MCF 10A (cell line): ENCODE data around the gene FMNL2. TPM values are rescaled to one million over a fixed set of nuclear protein-coding genes. Genes with fewer than 3 reads are reported as not detected.

Source experiments
- BruUV-seq: library from RNA; stranded (reverse); fragments of 400-500 nt; replicated peaks from 2 replicates; lab custom pipeline; 2021; lab: Mats Ljungman, UMichigan
- CTCF ChIA-PET: fragments of 300-600 bp; sonication (Branson Sonifier 250); formaldehyde crosslinking; extraction: SDS; loops from one replicate; lab custom pipeline; 2021; ENCODE audit warnings: antibody characterized with exemption, inconsistent platforms; lab: Yijun Ruan, JAX
- POLR2A ChIA-PET: fragments of 300-600, 350-650 bp; sonication (Branson Sonifier 250); formaldehyde crosslinking; extraction: SDS; loops from one replicate; lab custom pipeline; 2020; ENCODE audit warnings: antibody characterized with exemption, inconsistent platforms; lab: Yijun Ruan, JAX
- DNase-seq: peaks from one replicate; pipeline ENCODE4 v3.0.0-alpha.2; 2018; ENCODE audit not compliant: unreplicated experiment
- H3K27ac Mint-ChIP-seq: one replicate; pipeline ENCODE4 v1.8.0; 2022; ENCODE audit warnings: mild to moderate bottlenecking, low read depth, mixed read lengths; ENCODE audit not compliant: unreplicated experiment
- H3K27me3 Mint-ChIP-seq: one replicate; pipeline ENCODE4 v1.8.0; 2022; ENCODE audit warnings: mixed read lengths; ENCODE audit not compliant: insufficient read depth, unreplicated experiment
- H3K36me3 Mint-ChIP-seq: one replicate; pipeline ENCODE4 v1.8.0; 2022; ENCODE audit warnings: mild to moderate bottlenecking, moderate library complexity, mixed read lengths; ENCODE audit not compliant: insufficient read depth, unreplicated experiment
- H3K4me1 Mint-ChIP-seq: one replicate; pipeline ENCODE4 v1.8.0; 2022; ENCODE audit warnings: mixed read lengths; ENCODE audit not compliant: insufficient read depth, unreplicated experiment
- H3K4me3 Mint-ChIP-seq: one replicate; pipeline ENCODE4 v1.8.0; 2022; ENCODE audit warnings: mild to moderate bottlenecking, moderate library complexity, mixed read lengths; ENCODE audit not compliant: unreplicated experiment
- H3K9me3 Mint-ChIP-seq: one replicate; pipeline ENCODE4 v1.8.0; 2022; ENCODE audit warnings: mixed read lengths; ENCODE audit not compliant: unreplicated experiment
- intact Hi-C: fragments of 100-400 bp; cut with micrococcal nuclease; formaldehyde crosslinking; loops from 2 replicates; pipeline ENCODE4 v1.14.1; 2022
- total RNA-seq: library from RNA; stranded (reverse); gene quantifications from 2 replicates; pipeline ENCODE4 v1.2.3, GENCODE V29; 2022
- TF ChIP-seq, protein P1 (sequence below): fragments of 200-600 bp; IDR thresholded peaks from one replicate; pipeline ENCODE4 v1.8.0; 2022; ENCODE audit warnings: antibody characterized with exemption, mild to moderate bottlenecking; ENCODE audit not compliant: unreplicated experiment

FMNL2 gene
- total RNA-seq, 1 experiment from 2014 or later, result 76.5 TPM

DNA sequence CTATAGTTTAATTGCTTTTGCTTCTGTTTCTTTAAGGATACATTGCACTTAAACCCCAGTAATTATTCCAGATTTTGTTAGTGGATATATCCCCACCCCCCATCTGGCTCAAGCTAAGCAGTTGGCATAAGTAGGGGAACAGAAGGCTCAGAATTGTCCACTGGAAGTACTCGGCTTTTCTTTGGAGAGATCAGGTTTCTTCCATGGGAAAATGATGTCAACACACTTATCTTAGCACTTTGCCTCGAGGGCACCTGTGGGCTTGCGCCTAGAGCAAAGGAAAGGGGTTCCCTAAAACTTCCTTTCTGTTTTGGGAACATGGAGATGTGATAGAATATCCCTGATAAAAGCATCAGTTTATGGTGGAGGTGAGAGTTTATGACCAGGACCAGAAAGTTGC lies 130.6 kb downstream of the FMNL2 start:
- CTCF ChIA-PET, result interaction anchor here (0.6 to 2.8 kb wide), 3 partner anchors 11 to 281 kb away, joined by 3 to 12 read pairs (median 11); no protein-coding TSS in a partner anchor

DNA sequence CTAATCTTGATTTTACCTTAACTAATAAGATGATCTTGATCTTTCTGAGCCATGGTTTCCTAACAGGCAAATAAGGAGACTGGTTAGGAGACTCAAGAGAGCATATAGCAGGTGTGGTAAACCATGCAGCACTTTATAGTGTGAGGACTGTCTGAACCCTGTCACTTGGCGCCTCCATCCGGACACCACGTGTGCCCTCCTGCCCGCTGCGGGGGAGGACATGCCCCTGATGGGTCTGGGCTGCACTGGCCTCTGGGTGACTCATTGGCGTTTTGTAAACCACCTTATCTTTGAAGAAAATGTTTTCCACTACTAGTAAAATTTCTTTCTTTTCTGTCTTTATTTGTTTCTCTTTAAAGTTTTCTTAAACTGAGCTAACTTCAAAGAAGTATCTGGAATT lies 131.1 kb downstream of the FMNL2 start:
- CTCF ChIA-PET, result interaction anchor here (0.6 to 2.8 kb wide), 33 partner anchors 9 to 286 kb away, joined by 3 to 21 read pairs (median 4); partner anchors contain the start of gene FMNL2
- intact Hi-C loops, result loop anchor here (1.0 to 5.0 kb wide), 4 partner anchors 41 to 289 kb away; partner anchors contain the start of gene STAM2
- no peaks in the 10 kb centered on the region for H3K9me3 Mint-ChIP-seq
- peak overlapping the region; percentile 95 for H3K27ac Mint-ChIP-seq
- peaks cover 55% of the 10 kb centered on the region for H3K4me1 Mint-ChIP-seq
- H3K27me3 Mint-ChIP-seq, result no peaks in the 10 kb centered on the region
- peak; percentile 93 for DNase-seq
- peak overlapping the region; percentile 66 for H3K4me3 Mint-ChIP-seq
- TF ChIP-seq, protein P1, sequence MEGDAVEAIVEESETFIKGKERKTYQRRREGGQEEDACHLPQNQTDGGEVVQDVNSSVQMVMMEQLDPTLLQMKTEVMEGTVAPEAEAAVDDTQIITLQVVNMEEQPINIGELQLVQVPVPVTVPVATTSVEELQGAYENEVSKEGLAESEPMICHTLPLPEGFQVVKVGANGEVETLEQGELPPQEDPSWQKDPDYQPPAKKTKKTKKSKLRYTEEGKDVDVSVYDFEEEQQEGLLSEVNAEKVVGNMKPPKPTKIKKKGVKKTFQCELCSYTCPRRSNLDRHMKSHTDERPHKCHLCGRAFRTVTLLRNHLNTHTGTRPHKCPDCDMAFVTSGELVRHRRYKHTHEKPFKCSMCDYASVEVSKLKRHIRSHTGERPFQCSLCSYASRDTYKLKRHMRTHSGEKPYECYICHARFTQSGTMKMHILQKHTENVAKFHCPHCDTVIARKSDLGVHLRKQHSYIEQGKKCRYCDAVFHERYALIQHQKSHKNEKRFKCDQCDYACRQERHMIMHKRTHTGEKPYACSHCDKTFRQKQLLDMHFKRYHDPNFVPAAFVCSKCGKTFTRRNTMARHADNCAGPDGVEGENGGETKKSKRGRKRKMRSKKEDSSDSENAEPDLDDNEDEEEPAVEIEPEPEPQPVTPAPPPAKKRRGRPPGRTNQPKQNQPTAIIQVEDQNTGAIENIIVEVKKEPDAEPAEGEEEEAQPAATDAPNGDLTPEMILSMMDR, result no peak
- no TSS peak for BruUV-seq
- POLR2A ChIA-PET, result interaction anchor here (0.6 to 6.0 kb wide), 28 partner anchors 9 to 290 kb away, joined by 3 to 76 read pairs (median 5); partner anchors contain the start of genes FMNL2, PRPF40A and STAM2
- peaks cover 12% of the 10 kb centered on the region for H3K36me3 Mint-ChIP-seq

More for the DNA sequence above, 130.6 kb downstream of the FMNL2 start:
- H3K4me3 Mint-ChIP-seq, result peak overlapping the region; percentile 66
- H3K27ac Mint-ChIP-seq, result peak overlapping the region; percentile 95
- POLR2A ChIA-PET, result interaction anchor here (1.0 to 6.0 kb wide), 11 partner anchors 10 to 290 kb away, joined by 3 to 76 read pairs (median 23); partner anchors contain the start of genes FMNL2 and STAM2
- intact Hi-C loops, result loop anchor here (5.0 kb wide), 3 partner anchors 42 to 288 kb away; partner anchors contain the start of gene STAM2
- H3K36me3 Mint-ChIP-seq, result peaks cover 12% of the 10 kb centered on the region
- H3K27me3 Mint-ChIP-seq, result no peaks in the 10 kb centered on the region
- peaks cover 55% of the 10 kb centered on the region for H3K4me1 Mint-ChIP-seq
- BruUV-seq, result no TSS peak
- TF ChIP-seq, protein P1, result no peak
- H3K9me3 Mint-ChIP-seq, result no peaks in the 10 kb centered on the region
- DNase-seq, result peak; percentile 79

DNA sequence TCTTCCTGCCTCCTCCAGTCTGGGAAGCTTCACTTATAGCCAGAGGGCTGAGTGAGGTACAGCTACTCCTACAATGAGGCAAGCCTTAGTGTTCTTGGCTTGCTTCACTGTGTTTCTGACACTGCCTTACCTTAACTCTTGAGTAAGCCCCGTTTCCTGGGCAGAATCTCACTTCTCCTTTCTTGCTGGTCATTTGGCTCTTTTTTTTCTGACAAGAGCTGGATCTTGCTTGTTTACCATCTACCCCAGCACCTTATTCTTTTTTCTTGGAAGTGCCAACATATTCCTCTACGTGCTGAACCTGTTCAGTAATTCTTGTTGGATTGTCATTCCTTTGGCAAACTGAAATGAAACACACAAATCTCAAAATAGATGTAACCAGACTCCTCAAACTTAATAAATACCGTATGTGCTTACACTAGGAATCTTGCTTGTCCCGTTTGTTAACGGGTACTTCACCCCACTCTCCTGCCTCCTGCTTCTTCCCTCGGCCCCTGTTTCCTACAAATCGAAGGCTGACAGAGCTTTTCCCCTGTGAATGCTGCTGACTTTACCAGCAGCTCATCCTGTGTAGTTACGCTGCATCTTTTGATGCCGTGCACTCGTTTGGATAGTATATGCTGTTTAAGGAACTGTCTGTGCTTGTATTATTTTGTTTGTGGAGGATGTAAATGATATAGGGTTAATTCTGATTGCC lies 132.2 kb downstream of the FMNL2 start:
- H3K9me3 Mint-ChIP-seq, result no peaks in the 10 kb centered on the region
- ChIA-PET POLR2A (interaction anchor here (0.7 to 6.0 kb wide), 35 partner anchors 11 to 418 kb away, joined by 3 to 76 read pairs (median 5); partner anchors contain the start of genes FMNL2, PRPF40A and STAM2), CTCF (interaction anchor here (0.5 to 2.9 kb wide), 37 partner anchors 10 to 287 kb away, joined by 3 to 21 read pairs (median 4); partner anchors contain the start of gene FMNL2)
- TF ChIP-seq, protein P1, result no peak
- no peaks in the 10 kb centered on the region for H3K27me3 Mint-ChIP-seq
- peaks cover 55% of the 10 kb centered on the region for H3K4me1 Mint-ChIP-seq
- peak overlapping the region; percentile 95 for H3K27ac Mint-ChIP-seq
- BruUV-seq, result no TSS peak
- peak; percentile 95 for DNase-seq
- peak overlapping the region; percentile 66 for H3K4me3 Mint-ChIP-seq
- H3K36me3 Mint-ChIP-seq, result peaks cover 12% of the 10 kb centered on the region
- intact Hi-C loops, result loop anchor here (1.0 to 5.0 kb wide), 4 partner anchors 40 to 290 kb away; partner anchors contain the start of gene STAM2
